Measurements from ENCODE around the gene BABAM2.
"Not testable (repeated sequence)": the region's sequence is repeated elsewhere in the genome, so short reads cannot be mapped to it uniquely, and the experiment has no call there.

BABAM2 gene

DNA sequence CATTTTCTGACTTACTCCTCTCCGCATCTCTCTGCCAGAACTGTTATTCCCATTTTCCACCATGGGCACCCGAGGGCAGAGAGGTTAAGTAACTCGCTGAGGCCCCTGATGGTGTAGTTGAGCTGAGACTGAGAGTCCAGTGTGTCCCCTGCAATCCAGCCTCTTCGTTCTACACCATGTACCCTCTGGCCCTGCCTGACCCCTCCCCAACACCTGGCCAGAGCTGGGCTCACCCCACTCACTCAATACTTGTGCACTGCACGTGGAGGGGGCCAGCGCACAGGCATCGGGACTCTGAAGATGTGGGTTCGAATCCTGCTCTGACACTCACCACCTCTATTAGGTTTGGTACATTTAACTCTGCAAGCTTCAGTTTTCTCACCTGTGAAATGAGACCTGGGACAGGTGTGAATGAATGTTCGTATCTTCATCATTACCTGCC lies 477.8 kb downstream of the BABAM2 start:
- no peak for DNase-seq

GRCh38 chr2:28369358-28369757 lies 478.8 kb downstream of the BABAM2 start:
- DNase-seq = no peak

GRCh38 chr2:28370354-28370753 lies 479.8 kb downstream of the BABAM2 start:
- no peak for DNase-seq

DNA sequence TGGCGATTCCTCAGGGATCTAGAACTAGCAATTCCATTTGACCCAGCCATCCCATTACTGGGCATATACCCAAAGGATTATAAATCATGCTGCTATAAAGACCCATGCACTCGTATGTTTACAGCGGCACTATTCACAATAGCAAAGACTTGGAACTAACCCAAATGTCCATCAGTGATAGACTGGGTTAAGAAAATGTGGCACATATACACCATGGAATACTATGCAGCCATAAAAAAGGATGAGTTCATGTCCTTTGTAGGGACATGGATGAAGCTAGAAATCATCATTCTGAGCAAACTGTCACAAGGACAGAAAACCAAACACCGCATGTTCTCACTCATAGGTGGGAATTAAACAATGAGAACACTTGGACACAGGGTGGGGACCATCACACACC lies 481.2 kb downstream of the BABAM2 start:
- not testable (repeated sequence) for DNase-seq

GRCh38 chr2:28373854-28374253 lies 483.3 kb downstream of the BABAM2 start:
- no peak for DNase-seq

DNA sequence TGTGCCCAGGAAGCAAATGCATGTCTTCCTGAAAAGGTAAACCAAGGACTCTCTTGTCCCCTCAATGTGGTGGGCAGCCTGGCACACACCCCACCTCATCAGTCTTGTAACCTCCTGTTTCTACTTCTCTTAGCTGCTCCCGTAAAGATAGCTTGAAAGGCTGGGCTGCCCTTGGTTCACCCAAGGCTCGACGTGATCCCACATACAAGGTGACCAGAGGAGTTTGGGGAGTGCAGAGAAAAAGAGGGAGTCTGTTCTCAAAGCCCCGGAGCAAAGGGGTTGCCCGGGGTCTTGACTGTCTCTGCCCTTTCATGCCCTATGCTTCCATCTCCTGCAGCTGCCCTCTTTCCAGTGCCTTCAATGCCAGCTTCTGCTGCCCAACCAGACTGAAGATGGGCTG lies 483.8 kb downstream of the BABAM2 start:
- DNase-seq = no peak

- DNase-seq = no peak
These were observed 484.7 kb downstream of the BABAM2 start for GRCh38 chr2:28375236-28375635.

GRCh38 chr2:28375742-28376631 lies 485.5 kb downstream of the BABAM2 start:
- DNase-seq = no peak

GRCh38 chr2:28377195-28377816 lies 486.8 kb downstream of the BABAM2 start:
- no peak for DNase-seq

DNA sequence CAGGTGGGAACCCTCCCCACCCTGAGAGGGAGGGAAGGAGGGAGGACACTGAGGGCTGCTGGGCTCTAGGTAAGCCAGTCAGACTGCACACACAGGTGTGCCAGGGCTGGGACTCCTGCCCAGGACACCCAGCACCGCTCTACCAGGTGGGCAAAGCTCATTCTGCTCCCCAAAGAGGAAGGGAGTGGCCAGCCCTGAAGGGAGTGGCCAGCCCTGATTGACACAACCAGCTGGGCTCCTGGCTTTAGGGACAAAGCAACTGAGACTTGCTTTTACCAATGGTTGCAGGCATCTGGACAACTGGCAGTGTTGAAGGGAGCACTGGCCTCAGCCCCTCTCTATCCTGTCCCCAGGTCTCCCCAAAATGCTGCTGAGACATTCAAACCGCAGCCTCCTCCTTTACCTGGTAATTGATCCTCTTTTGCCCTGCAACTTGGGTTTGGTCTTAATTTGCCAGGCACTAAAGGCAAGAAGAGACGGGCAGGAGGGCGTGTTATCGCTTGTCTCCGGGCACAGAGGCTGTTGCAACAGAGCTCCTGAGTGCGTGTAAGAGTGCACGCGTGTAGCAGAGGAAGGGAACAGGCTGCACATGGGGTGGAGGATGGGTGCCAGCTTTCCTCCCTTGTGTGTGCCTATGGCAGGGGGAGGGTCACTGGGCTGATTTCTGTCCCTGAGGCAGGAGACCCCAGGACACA lies 487.6 kb downstream of the BABAM2 start:
- DNase-seq = no peak

DNA sequence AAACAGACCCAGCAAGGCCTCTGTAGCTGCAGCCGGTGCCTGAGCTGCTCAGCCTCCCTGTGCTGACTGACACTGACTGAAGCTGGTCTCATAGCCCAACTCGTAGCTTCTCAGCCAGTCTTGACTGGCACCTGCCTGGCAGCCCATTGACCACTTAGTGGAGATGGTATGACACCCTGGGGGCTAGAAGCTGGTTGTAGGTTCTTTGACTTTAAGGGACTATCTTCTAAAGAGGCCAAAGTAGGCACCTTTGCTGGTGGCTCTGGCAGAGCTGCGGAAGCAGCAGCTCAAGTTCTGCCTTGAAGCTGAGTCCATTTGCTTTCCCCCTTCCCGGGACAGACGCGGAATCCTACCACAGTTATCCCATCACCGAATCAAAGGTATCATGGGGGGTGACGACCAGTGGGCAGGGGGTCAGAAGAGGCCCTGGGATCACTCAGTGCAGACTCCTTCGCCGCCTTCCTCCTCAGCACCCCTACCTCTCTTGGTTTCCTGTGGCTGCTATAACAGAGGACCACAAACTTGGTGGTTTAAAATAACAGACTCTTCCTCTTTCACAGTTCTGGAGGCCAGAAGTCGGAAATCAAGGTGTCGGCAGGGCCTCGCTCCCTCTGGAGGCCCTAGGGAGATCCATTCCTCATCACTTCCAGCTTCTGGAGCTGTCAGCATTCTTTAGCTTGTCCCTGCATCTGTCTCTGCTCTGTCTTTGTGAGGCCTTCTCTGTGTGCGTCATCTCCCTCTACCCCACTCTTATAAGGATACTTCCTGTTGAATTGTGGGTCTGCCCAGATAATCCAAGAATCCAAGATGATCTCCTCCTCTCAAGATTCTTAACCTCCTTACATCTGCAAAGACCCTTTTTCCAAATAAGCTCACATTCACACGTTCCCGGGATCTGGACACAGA lies 488.4 kb downstream of the BABAM2 start:
- no peak for DNase-seq

DNA sequence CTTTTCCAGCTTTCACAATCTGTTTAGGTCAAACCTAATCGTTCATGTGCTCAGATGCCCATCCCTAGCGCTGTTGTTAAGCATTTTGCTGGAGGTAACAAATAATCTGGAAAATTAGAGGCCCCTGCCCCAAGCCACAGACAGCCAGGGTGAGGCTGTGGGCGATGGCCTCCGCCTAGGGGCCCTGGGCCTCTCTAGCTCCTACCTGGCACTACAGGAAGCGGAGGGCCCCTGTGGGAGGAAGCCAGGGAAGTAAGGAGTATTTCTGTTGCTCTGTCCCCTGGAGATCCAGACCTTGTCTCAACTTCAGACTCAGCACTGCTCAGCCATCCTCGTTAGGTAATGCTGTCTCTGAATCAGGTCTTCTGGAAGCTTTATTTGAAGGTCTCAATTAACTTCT lies 489.7 kb downstream of the BABAM2 start:
- no peak for DNase-seq

- no peak for DNase-seq
These were observed 491.0 kb downstream of the BABAM2 start for GRCh38 chr2:28381225-28382180.

DNA sequence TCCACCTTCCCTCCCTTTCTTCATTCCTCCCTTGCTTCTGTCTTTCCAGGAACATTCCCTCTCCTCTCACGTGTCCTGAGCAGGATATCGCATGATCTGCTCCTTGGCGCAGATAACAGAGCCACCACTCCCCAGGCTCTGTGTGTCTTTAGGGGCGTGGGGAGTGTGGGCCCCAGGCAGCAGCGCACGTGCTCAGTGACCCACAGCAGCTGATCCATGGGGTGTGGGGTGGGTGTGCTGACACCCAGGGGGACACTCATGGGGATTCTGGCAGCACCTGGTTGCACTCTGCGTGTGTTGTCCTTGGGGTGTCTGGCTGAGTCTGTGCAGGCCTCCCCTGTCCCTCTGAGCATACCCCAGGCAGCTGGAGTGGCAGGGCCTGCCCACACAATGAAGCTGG lies 492.2 kb downstream of the BABAM2 start:
- no peak for DNase-seq

DNA sequence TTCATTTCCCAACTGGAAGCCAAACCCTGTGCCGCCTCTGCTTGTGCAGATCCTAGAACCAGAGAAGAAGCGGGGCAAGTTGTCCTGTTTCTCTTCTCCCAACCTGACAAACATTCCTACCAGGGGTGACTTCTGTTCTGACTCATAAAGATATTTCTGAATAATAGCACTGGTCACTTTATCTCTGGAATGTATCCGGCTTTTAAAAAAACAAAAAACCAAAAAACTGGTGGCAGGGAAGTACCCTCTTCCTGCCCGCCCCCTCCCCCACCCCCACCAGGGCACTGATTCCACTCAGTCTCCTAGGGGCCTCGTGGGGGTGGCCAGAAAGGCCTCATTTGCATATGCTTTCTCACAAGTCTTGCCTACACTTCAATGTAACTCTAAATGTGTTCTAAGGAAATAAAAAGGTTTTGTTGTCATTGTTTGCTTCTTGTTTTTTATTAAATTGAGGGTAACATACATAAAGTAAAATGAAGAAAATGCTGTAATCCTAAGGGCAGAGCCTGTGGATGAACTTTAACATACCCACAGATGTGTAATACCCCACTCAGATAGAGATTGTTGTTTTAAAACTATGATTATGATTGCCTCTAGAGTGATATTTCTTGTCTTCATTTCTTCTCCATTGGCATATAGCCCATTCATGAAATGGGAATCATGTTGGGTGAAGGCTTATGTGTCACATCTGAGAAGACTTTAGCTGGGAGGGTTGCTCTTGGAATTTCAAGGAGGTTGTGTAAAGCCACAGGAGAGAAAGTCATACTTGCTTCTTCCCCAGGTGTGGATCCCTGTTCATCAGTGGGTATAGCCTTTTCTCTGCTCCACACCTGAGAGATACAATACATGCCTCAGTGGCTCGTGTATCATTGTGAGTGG lies 496.8 kb downstream of the BABAM2 start:
- no peak for DNase-seq

Data from amygdala (tissue), 56 donors.